Inflammatory macrophage (primary cell): Measurements from ENCODE around the gene SLC4A1AP.
A peak's percentile ranks its signal among the peaks of the same experiment; 100 is the strongest.

ENCODE experiments used
- DNase-seq, 2 donors: peaks; one replicate each; pipeline ENCODE4 v3.0.0-alpha.2; 2020 to 2022

SLC4A1AP gene

GRCh38 chr2:27723372-27724144 is 59.9 kb downstream of the SLC4A1AP start:
- DNase-seq: peak; percentile 71 to 86

DNA sequence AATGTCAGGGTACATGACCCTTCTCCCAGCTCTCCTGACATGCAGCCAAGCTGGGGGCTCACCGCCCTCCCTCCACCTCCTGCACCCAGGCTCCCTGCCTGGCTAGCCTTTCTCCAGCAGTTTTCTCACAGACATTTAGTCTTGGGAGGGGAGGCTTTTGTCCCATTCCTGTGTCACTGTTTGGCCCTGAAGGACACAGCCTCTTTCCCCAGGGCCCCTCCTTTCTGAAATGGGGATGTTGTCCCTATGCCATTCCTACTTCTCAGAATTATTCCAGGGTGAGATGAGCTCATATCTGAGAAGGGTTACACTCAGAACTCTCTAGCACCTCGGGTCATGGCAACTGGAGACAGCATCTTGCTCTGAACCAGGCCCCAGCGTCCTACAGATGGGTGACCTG is 60.5 kb downstream of the SLC4A1AP start:
- no peak for DNase-seq

- no peak for DNase-seq
Measured at GRCh38 chr2:27724905-27725701, 61.4 kb downstream of the SLC4A1AP start.

DNA sequence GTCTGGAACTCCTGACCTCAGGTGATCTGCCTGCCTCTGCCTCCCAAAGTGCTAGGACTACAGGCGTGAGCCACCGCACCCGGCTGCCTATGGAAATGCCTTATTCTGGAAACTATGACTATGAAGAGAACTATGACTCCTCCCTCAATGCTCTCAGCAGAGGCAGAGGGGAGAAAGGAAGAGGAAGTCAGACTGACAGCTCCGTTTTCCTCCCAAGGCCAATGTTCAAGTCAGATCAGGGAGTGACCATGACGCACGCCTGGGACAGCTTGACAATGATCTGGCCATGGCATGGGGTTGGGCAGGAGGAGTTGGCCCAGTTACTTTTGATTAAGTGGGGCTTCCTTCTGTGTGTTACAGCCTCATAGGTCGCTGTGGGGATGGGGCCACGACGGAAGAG is 63.6 kb downstream of the SLC4A1AP start:
- DNase-seq: peak; percentile 71 to 74

- no peak for DNase-seq
Measured at GRCh38 chr2:27728081-27728858, 64.6 kb downstream of the SLC4A1AP start.

DNA sequence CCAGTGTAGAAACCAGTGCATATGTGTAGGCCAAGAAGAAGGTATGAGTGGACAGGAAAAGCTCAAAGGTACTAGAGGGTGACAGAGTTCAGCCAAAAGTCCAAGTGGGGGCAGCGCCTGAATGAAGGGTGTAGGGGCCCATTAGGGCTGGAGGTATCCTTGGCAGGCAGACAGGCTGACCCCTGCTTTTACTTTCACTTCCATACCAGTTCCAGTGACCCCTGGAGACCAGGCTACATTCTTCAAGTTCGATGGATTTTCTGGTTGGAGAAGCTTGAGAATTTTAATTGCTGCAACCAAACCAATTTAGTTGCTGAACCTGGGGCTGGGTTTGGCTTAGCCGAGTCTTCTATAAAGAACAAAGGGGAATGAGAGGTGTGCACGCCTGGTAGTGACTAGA is 65.5 kb downstream of the SLC4A1AP start:
- no peak for DNase-seq

- DNase-seq: no peak
Measured at GRCh38 chr2:27729614-27730013, 65.9 kb downstream of the SLC4A1AP start.

- DNase-seq: no peak
Measured at GRCh38 chr2:27730261-27730662, 66.6 kb downstream of the SLC4A1AP start.

- DNase-seq: no peak
Measured at GRCh38 chr2:27730980-27731691, 67.4 kb downstream of the SLC4A1AP start.

- no peak for DNase-seq
Measured at GRCh38 chr2:27734305-27734704, 70.6 kb downstream of the SLC4A1AP start.

DNA sequence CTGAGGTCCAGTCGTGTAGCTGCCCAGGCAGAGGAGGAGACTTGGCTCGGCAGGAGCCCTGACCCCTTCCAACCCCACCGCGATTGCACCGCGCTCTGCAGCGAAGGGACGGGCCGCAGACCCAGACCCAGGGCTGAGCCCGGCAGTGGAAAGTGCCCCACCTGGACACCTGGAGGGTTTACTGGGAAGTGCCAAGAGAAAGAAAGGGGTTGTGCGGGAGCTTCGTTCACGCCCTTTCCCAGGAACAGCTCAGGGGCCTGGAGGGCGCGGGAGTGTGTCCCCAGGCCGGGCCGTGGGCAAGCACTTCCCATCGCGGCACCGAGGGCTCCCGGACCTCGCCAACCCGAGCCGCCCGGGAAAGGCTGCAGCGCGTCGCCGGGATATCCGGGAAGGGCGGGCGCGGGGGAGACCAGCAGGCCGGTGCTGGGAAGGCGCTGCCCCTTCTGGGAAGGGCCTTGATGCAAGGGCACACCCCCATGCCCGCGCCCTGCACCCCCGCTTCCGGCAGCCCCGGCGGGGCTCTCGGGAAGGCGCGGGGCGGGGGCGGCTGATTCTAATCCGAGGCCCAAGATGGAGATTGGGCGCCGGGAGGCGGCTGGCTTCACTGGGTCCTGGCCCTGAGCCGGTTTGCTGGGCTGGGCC is 71.7 kb downstream of the SLC4A1AP start:
- DNase-seq: peak; percentile 61 to 80

GRCh38 chr2:27736031-27736889 is 72.6 kb downstream of the SLC4A1AP start:
- DNase-seq: no peak

- DNase-seq: no peak
Measured at GRCh38 chr2:27736890-27737204, 73.2 kb downstream of the SLC4A1AP start.

- peak; percentile 48 to 66 for DNase-seq
Measured at GRCh38 chr2:27737676-27738348, 74.1 kb downstream of the SLC4A1AP start.

- DNase-seq: no peak
Measured at GRCh38 chr2:27738349-27739057, 74.8 kb downstream of the SLC4A1AP start.

- DNase-seq: no peak
Measured at GRCh38 chr2:27739058-27739373, 75.3 kb downstream of the SLC4A1AP start.

- DNase-seq: no peak
Measured at GRCh38 chr2:27741673-27742072, 78.0 kb downstream of the SLC4A1AP start.

GRCh38 chr2:27742571-27742970 is 78.9 kb downstream of the SLC4A1AP start:
- no peak for DNase-seq
